ENCODE results near the gene ETNPPL. TPM values are rescaled to one million over a fixed set of nuclear protein-coding genes. Genes with fewer than 3 reads are reported as not detected.

ETNPPL gene
- total and polyA plus RNA-seq, 2 experiments from 2014 or later, result 0.51 TPM; not detected in 1

GRCh38 chr4:108700081-108700757, 62.6 kb downstream of the ETNPPL start:
- no peak for TF ChIP-seq CTCF (IDR thresholded peaks at IDR 0.05; ENCODE audit: low read depth, low read length)
- H3K4me3 ChIP-seq, result no peak overlapping the region

GRCh38 chr4:108696160-108696559, 66.7 kb downstream of the ETNPPL start:
- Histone ChIP-seq H3K27ac (no peak overlapping the region), H3K27me3 (no peaks in the 10 kb centered on the region), H3K36me3 (no peaks in the 10 kb centered on the region), H3K4me1 (ENCODE audit: low read depth) (no peaks in the 10 kb centered on the region), H3K4me3 (no peak overlapping the region), H3K9me3 (ENCODE audit: low read depth) (no peaks in the 10 kb centered on the region)
- DNase-seq (ENCODE audit: low read depth in 1 of 2, low spot score in 1 of 2), result no peak
- TF ChIP-seq CTCF (IDR thresholded peaks at IDR 0.05; ENCODE audit: low read depth, low read length), result no peak

More at GRCh38 chr4:108700081-108700757, 62.6 kb downstream of the ETNPPL start:
- no peaks in the 10 kb centered on the region for H3K36me3 ChIP-seq
- no peaks in the 10 kb centered on the region for H3K9me3 ChIP-seq (ENCODE audit: low read depth)
- DNase-seq (ENCODE audit: low read depth in 1 of 2, low spot score in 1 of 2), result peak in 1 of 2 donors; percentile 79
- no peaks in the 10 kb centered on the region for H3K4me1 ChIP-seq (ENCODE audit: low read depth)
- H3K27me3 ChIP-seq, result no peaks in the 10 kb centered on the region
- H3K27ac ChIP-seq, result no peak overlapping the region

GRCh38 chr4:108695062-108695461, 67.8 kb downstream of the ETNPPL start:
- no peak for DNase-seq (ENCODE audit: low read depth in 1 of 2, low spot score in 1 of 2)
- Histone ChIP-seq H3K27me3 (no peaks in the 10 kb centered on the region), H3K27ac (no peak overlapping the region), H3K4me1 (ENCODE audit: low read depth) (no peaks in the 10 kb centered on the region), H3K4me3 (no peak overlapping the region), H3K9me3 (ENCODE audit: low read depth) (no peaks in the 10 kb centered on the region), H3K36me3 (no peaks in the 10 kb centered on the region)
- TF ChIP-seq CTCF (IDR thresholded peaks at IDR 0.05; ENCODE audit: low read depth, low read length), result no peak

GRCh38 chr4:108694423-108694822, 68.4 kb downstream of the ETNPPL start:
- Histone ChIP-seq H3K4me3 (no peak overlapping the region), H3K27ac (no peak overlapping the region), H3K27me3 (no peaks in the 10 kb centered on the region), H3K9me3 (ENCODE audit: low read depth) (no peaks in the 10 kb centered on the region), H3K4me1 (ENCODE audit: low read depth) (no peaks in the 10 kb centered on the region), H3K36me3 (no peaks in the 10 kb centered on the region)
- no peak for DNase-seq (ENCODE audit: low read depth in 1 of 2, low spot score in 1 of 2)
- no peak for TF ChIP-seq CTCF (IDR thresholded peaks at IDR 0.05; ENCODE audit: low read depth, low read length)

GRCh38 chr4:108693819-108694218, 69.0 kb downstream of the ETNPPL start:
- peak in 1 of 2 donors; percentile 37 for DNase-seq (ENCODE audit: low read depth in 1 of 2, low spot score in 1 of 2)
- no peaks in the 10 kb centered on the region for H3K4me1 ChIP-seq (ENCODE audit: low read depth)
- no peaks in the 10 kb centered on the region for H3K9me3 ChIP-seq (ENCODE audit: low read depth)
- no peaks in the 10 kb centered on the region for H3K36me3 ChIP-seq
- H3K4me3 ChIP-seq, result no peak overlapping the region
- H3K27me3 ChIP-seq, result no peaks in the 10 kb centered on the region
- no peak overlapping the region for H3K27ac ChIP-seq
- TF ChIP-seq CTCF (IDR thresholded peaks at IDR 0.05; ENCODE audit: low read depth, low read length), result no peak

Data from cardiac muscle cell (in vitro differentiated cells and primary cell).